A549 (cell line): ENCODE results near the gene PACS1. TPM values are rescaled to one million over a fixed set of nuclear protein-coding genes. Genes with fewer than 3 reads are reported as not detected.

ENCODE experiments used
- BHLHE40 ChIP-seq: IDR thresholded peaks from 2 replicates; pipeline ENCODE4 v1.6.1; 2012; ENCODE audit warnings: low read depth, low read length, inconsistent platforms
- CBX8 ChIP-seq: fragments of 200-600 bp; sonication (generic); IDR thresholded peaks from 2 replicates; pipeline ENCODE4 v1.6.1; 2016
- CEBPB ChIP-seq, 2 experiments: fragments of >200 bp in 1 of 2; sonication (Bioruptor Twin) in 1 of 2; formaldehyde crosslinking in 1 of 2; IDR thresholded peaks; 2 replicates each; pipeline ENCODE4 v1.6.1; 2012 to 2016
- CHD4 ChIP-seq: fragments of 200-600 bp; sonication (generic); IDR thresholded peaks from 2 replicates; pipeline ENCODE4 v1.6.1; 2016; ENCODE audit warnings: antibody characterized with exemption, mild to moderate bottlenecking, borderline replicate concordance
- EP300 ChIP-seq, 2 experiments: fragments of >200 bp; sonication (Bioruptor Twin); formaldehyde crosslinking; IDR thresholded peaks; 2 replicates in 1 of 2; 3 replicates in 1 of 2; pipeline ENCODE4 v1.6.1; 2016 to 2017
- ESRRA ChIP-seq: fragments of 150-350 bp; IDR thresholded peaks from 2 replicates; pipeline ENCODE4 v1.6.1; 2014; ENCODE audit warnings: mild to moderate bottlenecking, low read length, borderline replicate concordance
- FOSB ChIP-seq: fragments of 250-450 bp; sonication (Bioruptor Pico); IDR thresholded peaks from 2 replicates; pipeline ENCODE4 v1.5.0; 2020; ENCODE audit warnings: mild to moderate bottlenecking, moderate library complexity
- GATA3 ChIP-seq: IDR thresholded peaks from 2 replicates; pipeline ENCODE4 v1.6.1; 2012; ENCODE audit warnings: borderline replicate concordance
- HOXA7 ChIP-seq: fragments of 250-450 bp; sonication (Bioruptor Pico); IDR thresholded peaks from 2 replicates; pipeline ENCODE4 v1.5.0; 2020; ENCODE audit warnings: mild to moderate bottlenecking, moderate library complexity
- HOXB13 ChIP-seq: fragments of 250-450 bp; sonication (Bioruptor Pico); IDR thresholded peaks from 2 replicates; pipeline ENCODE4 v1.5.0; 2020; ENCODE audit warnings: low read depth, mild to moderate bottlenecking, moderate library complexity
- JUNB ChIP-seq: fragments of >200 bp; sonication (Bioruptor Twin); formaldehyde crosslinking; IDR thresholded peaks from 2 replicates; pipeline ENCODE4 v1.6.1; 2016
- MAX ChIP-seq: IDR thresholded peaks from 2 replicates; pipeline ENCODE4 v1.6.1; 2012
- MYC ChIP-seq: IDR thresholded peaks from 2 replicates; pipeline ENCODE4 v1.6.1; 2012; ENCODE audit warnings: mild to moderate bottlenecking, inconsistent platforms, low read length, improper control_type of control experiment, borderline replicate concordance
- NR3C1 ChIP-seq: fragments of >200 bp; sonication (Bioruptor Twin); formaldehyde crosslinking; IDR thresholded peaks from 3 replicates; pipeline ENCODE4 v1.6.1; 2017
- POLR2A ChIP-seq: IDR thresholded peaks from 2 replicates; pipeline ENCODE4 v1.6.1; 2012; ENCODE audit warnings: mild to moderate bottlenecking, low read length
- POLR2AphosphoS2 ChIP-seq: conservative IDR thresholded peaks from 2 replicates; pipeline ENCODE4 v1.6.1; 2012; ENCODE audit warnings: low read length, improper control_type of control experiment, inconsistent platforms
- RAD21 ChIP-seq, 2 experiments: fragments of >200 bp in 1 of 2; sonication (Bioruptor Twin) in 1 of 2; formaldehyde crosslinking in 1 of 2; IDR thresholded peaks in 1 of 2; conservative IDR thresholded peaks in 1 of 2; 2 replicates in 1 of 2; 3 replicates in 1 of 2; pipeline ENCODE4 v1.6.1; 2012 to 2018; ENCODE audit warnings: inconsistent platforms in 1 of 2
- RCOR1 ChIP-seq: fragments of 150-350 bp; IDR thresholded peaks from 2 replicates; pipeline ENCODE4 v1.6.1; 2014; ENCODE audit warnings: antibody characterized with exemption, low read length, low read depth
- RFX5 ChIP-seq: fragments of 450-650 bp; IDR thresholded peaks from 2 replicates; pipeline ENCODE4 v1.7.1; 2014; ENCODE audit warnings: antibody characterized with exemption, mild to moderate bottlenecking, moderate library complexity
- SMC3 ChIP-seq: fragments of >200 bp; sonication (Bioruptor Twin); formaldehyde crosslinking; IDR thresholded peaks from 3 replicates; pipeline ENCODE4 v1.6.1; 2018; ENCODE audit warnings: inconsistent platforms
- TFCP2L1 ChIP-seq: fragments of 250-450 bp; sonication (Bioruptor Pico); IDR thresholded peaks from 2 replicates; pipeline ENCODE4 v1.5.0; 2021; ENCODE audit warnings: mild to moderate bottlenecking
- ZC3H11A ChIP-seq: fragments of 450-650 bp; IDR thresholded peaks from 2 replicates; pipeline ENCODE4 v1.6.1; 2014; ENCODE audit warnings: antibody characterized with exemption, mild to moderate bottlenecking
- ZNF302 ChIP-seq: fragments of 250-450 bp; sonication (Bioruptor Pico); IDR thresholded peaks from 2 replicates; pipeline ENCODE4 v1.9.0; 2021; ENCODE audit warnings: inconsistent platforms, mild to moderate bottlenecking, moderate library complexity
- polyA plus RNA-seq, 4 experiments: library from polyadenylated mRNA; depleted of rRNA in 3 of 4; stranded (reverse); fragments of >200 nt; fragmentation: RNase III in 1 of 4; extraction: RNeasy Plus Mini Kit Qiagen cat#74134 plus additional on column Dnase treatment in 1 of 4; gene quantifications; 2 replicates in 3 of 4; 3 replicates in 1 of 4; pipeline ENCODE4 v1.2.3, GENCODE V29; 2011 to 2017
- TF ChIP-seq, protein P1 (sequence below): fragments of 200-600 bp; sonication (generic); IDR thresholded peaks from 2 replicates; pipeline ENCODE4 v1.6.1; 2016; ENCODE audit warnings: antibody characterized with exemption, mild to moderate bottlenecking, moderate library complexity
- TF ChIP-seq, protein P2 (sequence below): fragments of 250-450 bp; sonication (Bioruptor Pico); IDR thresholded peaks from 2 replicates; pipeline ENCODE4 v1.5.0; 2020; ENCODE audit warnings: low read depth, mild to moderate bottlenecking, moderate library complexity
- TF ChIP-seq, protein P3 (sequence below): fragments of 450-650 bp; IDR thresholded peaks from 2 replicates; pipeline ENCODE4 v1.6.1; 2014; ENCODE audit warnings: antibody characterized with exemption
- TF ChIP-seq, protein P4 (sequence below): fragments of >200 bp; sonication (Bioruptor Twin); formaldehyde crosslinking; IDR thresholded peaks from 3 replicates; pipeline ENCODE4 v1.6.1; 2016

Gene PACS1
- polyA plus RNA-seq, 2 of the 4 experiments (the other 2 are of a cell fraction) = 48.2 to 59.1 TPM

GRCh38 chr11:66051766-66052663, 18.1 kb upstream of the PACS1 start, which contains the start of gene SF3B2 (continued):
- TF ChIP-seq, protein P1, sequence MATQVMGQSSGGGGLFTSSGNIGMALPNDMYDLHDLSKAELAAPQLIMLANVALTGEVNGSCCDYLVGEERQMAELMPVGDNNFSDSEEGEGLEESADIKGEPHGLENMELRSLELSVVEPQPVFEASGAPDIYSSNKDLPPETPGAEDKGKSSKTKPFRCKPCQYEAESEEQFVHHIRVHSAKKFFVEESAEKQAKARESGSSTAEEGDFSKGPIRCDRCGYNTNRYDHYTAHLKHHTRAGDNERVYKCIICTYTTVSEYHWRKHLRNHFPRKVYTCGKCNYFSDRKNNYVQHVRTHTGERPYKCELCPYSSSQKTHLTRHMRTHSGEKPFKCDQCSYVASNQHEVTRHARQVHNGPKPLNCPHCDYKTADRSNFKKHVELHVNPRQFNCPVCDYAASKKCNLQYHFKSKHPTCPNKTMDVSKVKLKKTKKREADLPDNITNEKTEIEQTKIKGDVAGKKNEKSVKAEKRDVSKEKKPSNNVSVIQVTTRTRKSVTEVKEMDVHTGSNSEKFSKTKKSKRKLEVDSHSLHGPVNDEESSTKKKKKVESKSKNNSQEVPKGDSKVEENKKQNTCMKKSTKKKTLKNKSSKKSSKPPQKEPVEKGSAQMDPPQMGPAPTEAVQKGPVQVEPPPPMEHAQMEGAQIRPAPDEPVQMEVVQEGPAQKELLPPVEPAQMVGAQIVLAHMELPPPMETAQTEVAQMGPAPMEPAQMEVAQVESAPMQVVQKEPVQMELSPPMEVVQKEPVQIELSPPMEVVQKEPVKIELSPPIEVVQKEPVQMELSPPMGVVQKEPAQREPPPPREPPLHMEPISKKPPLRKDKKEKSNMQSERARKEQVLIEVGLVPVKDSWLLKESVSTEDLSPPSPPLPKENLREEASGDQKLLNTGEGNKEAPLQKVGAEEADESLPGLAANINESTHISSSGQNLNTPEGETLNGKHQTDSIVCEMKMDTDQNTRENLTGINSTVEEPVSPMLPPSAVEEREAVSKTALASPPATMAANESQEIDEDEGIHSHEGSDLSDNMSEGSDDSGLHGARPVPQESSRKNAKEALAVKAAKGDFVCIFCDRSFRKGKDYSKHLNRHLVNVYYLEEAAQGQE = no peak
- TF ChIP-seq RAD21 (conservative IDR thresholded peaks at IDR 0.05 in 1 of 2, IDR thresholded peaks at IDR 0.05 in 1 of 2) (no peak), POLR2AphosphoS2 (no peak), CBX8 (no peak), HOXA7 (CRISPR knock-in tag) (no peak), FOSB (CRISPR knock-in tag) (no peak), HOXB13 (CRISPR knock-in tag) (no peak), JUNB (no peak), MAX (peak; percentile 73; the same call in 1 of the 2 replicates), CEBPB (IDR thresholded peaks at IDR 0.05) (no peak), RCOR1 (no peak), POLR2A (peak; percentile 59), EP300 (IDR thresholded peaks at IDR 0.05) (no peak), GATA3 (no peak), ZNF302 (no peak), NR3C1 (no peak), SMC3 (no peak), CHD4 (no peak), ZC3H11A (no peak), BHLHE40 (no peak), TFCP2L1 (CRISPR knock-in tag) (no peak), ESRRA (no peak), RFX5 (no peak), MYC (no peak)
- TF ChIP-seq, protein P2, sequence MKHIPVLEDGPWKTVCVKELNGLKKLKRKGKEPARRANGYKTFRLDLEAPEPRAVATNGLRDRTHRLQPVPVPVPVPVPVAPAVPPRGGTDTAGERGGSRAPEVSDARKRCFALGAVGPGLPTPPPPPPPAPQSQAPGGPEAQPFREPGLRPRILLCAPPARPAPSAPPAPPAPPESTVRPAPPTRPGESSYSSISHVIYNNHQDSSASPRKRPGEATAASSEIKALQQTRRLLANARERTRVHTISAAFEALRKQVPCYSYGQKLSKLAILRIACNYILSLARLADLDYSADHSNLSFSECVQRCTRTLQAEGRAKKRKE (CRISPR knock-in tag) = no peak
- TF ChIP-seq, protein P3, sequence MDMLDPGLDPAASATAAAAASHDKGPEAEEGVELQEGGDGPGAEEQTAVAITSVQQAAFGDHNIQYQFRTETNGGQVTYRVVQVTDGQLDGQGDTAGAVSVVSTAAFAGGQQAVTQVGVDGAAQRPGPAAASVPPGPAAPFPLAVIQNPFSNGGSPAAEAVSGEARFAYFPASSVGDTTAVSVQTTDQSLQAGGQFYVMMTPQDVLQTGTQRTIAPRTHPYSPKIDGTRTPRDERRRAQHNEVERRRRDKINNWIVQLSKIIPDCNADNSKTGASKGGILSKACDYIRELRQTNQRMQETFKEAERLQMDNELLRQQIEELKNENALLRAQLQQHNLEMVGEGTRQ = no peak
- TF ChIP-seq, protein P4, sequence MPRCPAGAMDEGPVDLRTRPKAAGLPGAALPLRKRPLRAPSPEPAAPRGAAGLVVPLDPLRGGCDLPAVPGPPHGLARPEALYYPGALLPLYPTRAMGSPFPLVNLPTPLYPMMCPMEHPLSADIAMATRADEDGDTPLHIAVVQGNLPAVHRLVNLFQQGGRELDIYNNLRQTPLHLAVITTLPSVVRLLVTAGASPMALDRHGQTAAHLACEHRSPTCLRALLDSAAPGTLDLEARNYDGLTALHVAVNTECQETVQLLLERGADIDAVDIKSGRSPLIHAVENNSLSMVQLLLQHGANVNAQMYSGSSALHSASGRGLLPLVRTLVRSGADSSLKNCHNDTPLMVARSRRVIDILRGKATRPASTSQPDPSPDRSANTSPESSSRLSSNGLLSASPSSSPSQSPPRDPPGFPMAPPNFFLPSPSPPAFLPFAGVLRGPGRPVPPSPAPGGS = no peak; the same call in 2 of the 3 replicates
